Measurements from ENCODE around the gene ZNF23. TPM values are rescaled to one million over a fixed set of nuclear protein-coding genes. Genes with fewer than 3 reads are reported as not detected.

The ZNF23 gene
- polyA plus RNA-seq, 1 experiment, result 14.8 TPM

GRCh38 chr16:71473891-71474290, 11.8 kb upstream of the ZNF23 start:
- ChIA-PET CTCF (interaction anchor here (1.3 kb wide), 1 partner anchor 26 kb away, joined by 4 read pairs; no protein-coding TSS in a partner anchor), POLR2A (no interaction called here)
- Histone ChIP-seq H3K27me3 (ENCODE audit: control insufficient read depth, insufficient read depth, low read length) (no peaks in the 10 kb centered on the region), H3K9me3 (ENCODE audit: control insufficient read depth, insufficient read depth, low read length) (no peaks in the 10 kb centered on the region; the same call in 1 of the 2 replicates), H3K4me3 (ENCODE audit: low read depth, low read length) (no peak overlapping the region), H3K27ac (ENCODE audit: low read depth, low read length) (no peak overlapping the region)
- no peak for TF ChIP-seq CTCF (IDR thresholded peaks at IDR 0.05; ENCODE audit: low read depth, low read length)
- no peak for DNase-seq (ENCODE audit: low read depth, low spot score)

- Histone ChIP-seq H3K9me3 (ENCODE audit: control insufficient read depth, insufficient read depth, low read length) (no peaks in the 10 kb centered on the region; the same call in 1 of the 2 replicates), H3K27ac (ENCODE audit: low read depth, low read length) (no peak overlapping the region), H3K4me3 (ENCODE audit: low read depth, low read length) (no peak overlapping the region), H3K27me3 (ENCODE audit: control insufficient read depth, insufficient read depth, low read length) (no peaks in the 10 kb centered on the region)
- TF ChIP-seq CTCF (IDR thresholded peaks at IDR 0.05; ENCODE audit: low read depth, low read length), result no peak
- ChIA-PET POLR2A (no interaction called here), CTCF (no interaction called here)
- no peak for DNase-seq (ENCODE audit: low read depth, low spot score)
Measured at GRCh38 chr16:71472931-71473330, 10.9 kb upstream of the ZNF23 start.

GRCh38 chr16:71472051-71472450, 10.0 kb upstream of the ZNF23 start:
- Histone ChIP-seq H3K27ac (ENCODE audit: low read depth, low read length) (no peak overlapping the region), H3K9me3 (ENCODE audit: control insufficient read depth, insufficient read depth, low read length) (no peaks in the 10 kb centered on the region; the same call in 1 of the 2 replicates), H3K27me3 (ENCODE audit: control insufficient read depth, insufficient read depth, low read length) (no peaks in the 10 kb centered on the region), H3K4me3 (ENCODE audit: low read depth, low read length) (no peak overlapping the region)
- no peak for TF ChIP-seq CTCF (IDR thresholded peaks at IDR 0.05; ENCODE audit: low read depth, low read length)
- ChIA-PET CTCF (no interaction called here), POLR2A (no interaction called here)
- DNase-seq (ENCODE audit: low read depth, low spot score), result no peak

DNA sequence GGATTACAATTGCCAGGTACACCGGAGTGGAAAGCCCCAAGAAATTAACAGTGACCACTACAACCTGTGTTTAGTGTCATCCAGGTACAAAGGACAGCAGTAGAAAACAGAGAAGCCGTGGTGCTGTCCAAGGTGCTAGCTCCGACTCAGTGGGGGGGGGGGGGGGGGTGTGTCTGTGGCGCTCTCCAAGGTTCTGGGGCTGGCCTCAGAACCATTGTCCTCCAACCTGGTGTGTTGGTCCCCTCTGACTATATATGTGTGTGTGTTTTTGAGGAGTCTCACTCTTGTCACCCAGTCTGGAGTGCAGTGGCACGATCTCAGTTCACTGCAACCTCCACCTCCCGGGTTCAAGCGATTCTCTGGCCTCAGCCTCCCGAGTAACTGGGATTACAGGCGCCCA, 5.8 kb upstream of the ZNF23 start:
- POLR2A ChIA-PET, result interaction anchor here (0.6 to 0.7 kb wide), 4 partner anchors 9 to 756 kb away, joined by 4 to 6 read pairs (median 5); no protein-coding TSS in a partner anchor
- DNase-seq (ENCODE audit: low read depth, low spot score), result no peak

GRCh38 chr16:71464231-71464630, 2.2 kb upstream of the ZNF23 start:
- ChIA-PET POLR2A (no interaction called here), CTCF (interaction anchor here (1.0 to 1.6 kb wide), 4 partner anchors 11 to 51 kb away, joined by 3 to 4 read pairs (median 4); no protein-coding TSS in a partner anchor)
- no peak overlapping the region for H3K4me3 ChIP-seq (ENCODE audit: low read depth, low read length)
- TF ChIP-seq CTCF (IDR thresholded peaks at IDR 0.05; ENCODE audit: low read depth, low read length), result no peak
- H3K27ac ChIP-seq (ENCODE audit: low read depth, low read length), result no peak overlapping the region
- H3K9me3 ChIP-seq (ENCODE audit: control insufficient read depth, insufficient read depth, low read length), result no peaks in the 10 kb centered on the region; the same call in 1 of the 2 replicates
- no peaks in the 10 kb centered on the region for H3K27me3 ChIP-seq (ENCODE audit: control insufficient read depth, insufficient read depth, low read length)
- no peak for DNase-seq (ENCODE audit: low read depth, low spot score)

More for the DNA sequence above, 5.8 kb upstream of the ZNF23 start:
- CTCF ChIA-PET, result no interaction called here
- Histone ChIP-seq H3K27me3 (ENCODE audit: control insufficient read depth, insufficient read depth, low read length) (no peaks in the 10 kb centered on the region), H3K9me3 (ENCODE audit: control insufficient read depth, insufficient read depth, low read length) (no peaks in the 10 kb centered on the region), H3K4me3 (ENCODE audit: low read depth, low read length) (no peak overlapping the region), H3K27ac (ENCODE audit: low read depth, low read length) (no peak overlapping the region)
- TF ChIP-seq CTCF (IDR thresholded peaks at IDR 0.05; ENCODE audit: low read depth, low read length), result no peak
